Glomerular visceral epithelial cell (primary cell): ENCODE measurements around the gene MEIOSIN.

Experiments
- DNase-seq: peaks from one replicate; pipeline ENCODE4 v3.0.0-alpha.2; 2016; ENCODE audit errors: extremely low spot score

The MEIOSIN gene

GRCh38 chr19:45779231-45780145 lies 46.2 kb downstream of the MEIOSIN start:
- peak; percentile 48 for DNase-seq

GRCh38 chr19:45780146-45780447 lies 46.9 kb downstream of the MEIOSIN start:
- no peak for DNase-seq

- DNase-seq = no peak
Measured at GRCh38 chr19:45780448-45781213, 47.4 kb downstream of the MEIOSIN start.

GRCh38 chr19:45781214-45782161 lies 48.2 kb downstream of the MEIOSIN start:
- no peak for DNase-seq

GRCh38 chr19:45782162-45782691 lies 49.0 kb downstream of the MEIOSIN start, which contains the start of gene DMPK:
TSS of gene DMPK (minus strand) at chr19:45782490. CDS start at chr19:45782352, 138 bp downstream.
- no peak for DNase-seq

GRCh38 chr19:45782820-45783785 lies 49.9 kb downstream of the MEIOSIN start:
- peak; percentile 58 for DNase-seq

GRCh38 chr19:45784096-45784495 lies 50.9 kb downstream of the MEIOSIN start:
- DNase-seq = no peak

- no peak for DNase-seq
Measured at GRCh38 chr19:45785097-45785496, 51.9 kb downstream of the MEIOSIN start.

GRCh38 chr19:45785781-45786532 lies 52.7 kb downstream of the MEIOSIN start:
- DNase-seq = no peak

GRCh38 chr19:45786533-45786894 lies 53.3 kb downstream of the MEIOSIN start:
- DNase-seq = no peak

GRCh38 chr19:45789035-45789786 lies 56.0 kb downstream of the MEIOSIN start:
- no peak for DNase-seq

- DNase-seq = no peak
Measured at GRCh38 chr19:45790942-45791341, 57.7 kb downstream of the MEIOSIN start.

GRCh38 chr19:45791744-45792469 lies 58.7 kb downstream of the MEIOSIN start:
- DNase-seq = no peak

GRCh38 chr19:45792470-45793177 lies 59.4 kb downstream of the MEIOSIN start, which contains the start of gene DMWD:
TSS of gene DMWD (minus strand) at chr19:45792845. CDS start at chr19:45792756, 89 bp downstream.
- peak; percentile 99 for DNase-seq

- DNase-seq = no peak
Measured at GRCh38 chr19:45793178-45793564, 59.9 kb downstream of the MEIOSIN start.

GRCh38 chr19:45793876-45794275 lies 60.6 kb downstream of the MEIOSIN start:
- DNase-seq = no peak

GRCh38 chr19:45794627-45795026 lies 61.4 kb downstream of the MEIOSIN start:
- no peak for DNase-seq
